GDM1 (cell line): ENCODE data around the gene P2RY8.
"Not testable (repeated sequence)": the region's sequence is repeated elsewhere in the genome, so short reads cannot be mapped to it uniquely, and the experiment has no call there.

Experiments
- DNase-seq: peaks from one replicate; lab custom pipeline; 2025; lab: John Stamatoyannopoulos, UW

The P2RY8 gene

GRCh38 chrX:1444561-1445500 is 92.2 kb downstream of the P2RY8 start:
- no peak for DNase-seq

DNA sequence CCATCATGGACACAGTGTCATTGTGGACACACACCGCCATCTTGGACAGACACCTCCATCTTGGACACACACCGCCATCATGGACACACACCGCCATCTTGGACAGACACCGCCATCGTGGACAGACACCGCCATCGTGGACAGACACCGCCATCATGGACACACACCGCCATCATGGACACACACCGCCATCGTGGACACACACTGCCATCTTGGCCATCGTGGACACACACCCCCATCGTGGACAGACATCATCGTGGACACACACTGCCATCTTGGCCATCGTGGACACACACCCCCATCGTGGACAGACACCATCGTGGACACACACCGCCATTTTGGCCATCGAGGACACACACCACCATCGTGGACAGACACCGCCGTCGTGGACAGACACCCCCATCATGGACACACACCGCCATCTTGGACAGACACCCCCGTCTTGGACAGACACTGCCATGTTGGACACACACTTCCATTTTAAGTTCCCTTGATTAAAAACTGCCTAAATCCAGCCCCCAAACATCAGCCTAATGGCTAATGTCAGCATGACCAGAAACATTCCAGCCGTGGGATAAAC is 93.4 kb downstream of the P2RY8 start:
- no peak for DNase-seq

- no peak for DNase-seq
Observed at GRCh38 chrX:1442724-1443367, 94.1 kb downstream of the P2RY8 start.

GRCh38 chrX:1442016-1442665 is 94.8 kb downstream of the P2RY8 start:
- no peak for DNase-seq

- DNase-seq, result no peak
Observed at GRCh38 chrX:1440506-1440905, 96.5 kb downstream of the P2RY8 start.

GRCh38 chrX:1435241-1435895 is 101.6 kb downstream of the P2RY8 start:
- DNase-seq, result no peak

- DNase-seq, result no peak
Observed at GRCh38 chrX:1434871-1435240, 102.1 kb downstream of the P2RY8 start.

DNA sequence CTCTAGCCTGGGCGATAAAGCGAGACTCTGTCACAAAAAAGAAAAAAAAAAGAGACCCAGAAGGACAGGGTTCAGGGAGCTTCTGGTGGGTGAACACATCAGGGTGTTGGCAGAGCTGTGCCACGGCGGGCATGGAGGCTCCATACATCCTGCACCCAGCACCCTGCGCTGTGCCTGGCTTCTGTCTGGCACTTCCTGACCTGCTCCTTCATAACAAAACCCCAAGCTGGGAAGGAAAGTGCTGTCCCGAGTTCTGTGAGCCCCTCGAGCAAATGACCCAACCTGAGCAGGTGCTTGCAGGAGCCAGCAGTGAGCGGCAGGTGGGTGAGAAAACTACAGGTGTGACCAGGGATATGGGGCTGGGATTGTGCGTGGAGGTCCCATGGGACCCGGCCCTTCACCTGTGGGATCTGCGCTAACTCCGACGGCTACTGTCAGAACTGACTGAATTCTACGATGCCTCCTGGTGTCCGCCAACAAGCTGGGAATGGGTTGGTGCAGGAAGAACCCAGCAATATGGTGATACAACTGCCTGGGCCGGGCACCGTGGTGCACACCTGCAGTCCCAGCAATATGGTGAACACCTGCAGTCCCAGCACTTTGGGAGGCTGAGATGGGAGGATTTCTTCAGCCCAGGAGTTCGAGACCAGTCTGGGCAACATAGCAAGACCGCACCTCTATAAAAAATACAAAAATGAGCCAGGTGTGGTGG is 103.2 kb downstream of the P2RY8 start:
- no peak for DNase-seq

GRCh38 chrX:1430451-1430850 is 106.5 kb downstream of the P2RY8 start:
- DNase-seq, result no peak

GRCh38 chrX:1427756-1428155 is 109.2 kb downstream of the P2RY8 start:
- no peak for DNase-seq

DNA sequence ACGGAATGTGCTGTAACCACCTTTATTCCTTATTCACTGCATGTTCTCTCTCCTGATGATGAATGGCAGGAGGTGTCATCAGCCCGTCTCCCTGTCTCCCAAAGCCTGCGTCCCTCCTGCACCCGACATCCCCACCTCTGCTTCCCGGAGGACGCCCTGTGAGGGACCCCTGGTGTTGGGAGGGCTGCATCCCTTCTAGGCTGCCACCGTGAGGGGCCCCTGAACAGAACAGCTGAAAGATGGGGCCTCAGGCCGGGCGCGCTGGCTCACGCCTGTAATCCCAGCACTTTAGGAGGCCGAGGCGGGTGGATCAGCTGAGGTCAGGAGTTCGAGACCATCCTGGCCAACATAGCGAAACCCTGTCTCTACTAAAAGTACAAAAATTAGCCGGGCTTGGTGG is 110.7 kb downstream of the P2RY8 start:
- not testable (repeated sequence) for DNase-seq

GRCh38 chrX:1425381-1425780 is 111.6 kb downstream of the P2RY8 start:
- DNase-seq, result no peak

DNA sequence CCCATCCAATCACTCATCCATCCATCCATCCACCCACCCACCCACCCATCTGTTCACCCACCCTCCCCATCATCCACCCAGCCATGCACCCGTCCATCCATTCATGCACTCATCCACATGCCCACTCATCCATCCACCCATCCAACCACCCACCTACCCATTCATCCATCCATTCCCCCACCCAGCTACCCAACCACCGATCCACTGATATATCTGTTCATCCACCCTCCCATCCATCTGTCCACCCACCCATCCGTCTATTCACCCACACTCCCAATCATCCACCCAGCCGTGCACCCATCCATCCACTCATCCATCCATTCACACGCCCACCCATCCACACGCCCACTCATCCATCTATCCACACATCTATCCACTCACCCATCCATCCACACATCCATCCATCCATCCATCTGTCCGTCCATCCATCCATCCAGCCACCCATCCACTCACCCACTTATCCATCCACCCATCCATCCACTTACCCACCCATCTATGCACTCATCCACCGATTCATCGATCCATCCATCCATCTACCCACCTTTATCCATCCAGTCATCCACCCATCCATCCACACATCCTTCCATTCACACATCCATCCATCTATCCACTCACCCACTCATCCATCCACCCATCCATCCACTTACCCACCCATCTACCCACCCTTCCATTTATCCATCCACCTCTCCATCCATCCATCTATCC is 112.7 kb downstream of the P2RY8 start:
- no peak for DNase-seq

DNA sequence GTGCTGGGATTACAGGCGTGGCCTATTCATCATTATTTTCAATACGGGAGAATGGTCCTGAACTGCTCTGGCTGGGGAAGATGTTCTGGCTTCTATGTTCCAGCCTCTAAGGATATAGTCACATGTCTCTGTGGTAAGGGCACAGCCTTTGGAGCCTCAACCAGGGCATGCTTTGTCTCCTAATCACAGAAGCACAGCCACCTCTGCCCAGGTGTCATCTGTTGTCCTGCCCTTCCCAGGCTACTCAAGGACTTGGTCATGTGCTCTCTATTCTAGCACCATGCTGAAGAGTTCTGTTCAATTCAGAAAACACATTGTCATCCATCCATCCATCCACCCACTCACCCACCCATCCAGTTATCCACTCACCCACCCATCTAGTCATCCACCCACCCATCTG is 113.8 kb downstream of the P2RY8 start:
- DNase-seq, result no peak

- DNase-seq, result no peak
Observed at GRCh38 chrX:1422135-1422465, 114.9 kb downstream of the P2RY8 start.

GRCh38 chrX:1421433-1422134 is 115.4 kb downstream of the P2RY8 start:
- no peak for DNase-seq

DNA sequence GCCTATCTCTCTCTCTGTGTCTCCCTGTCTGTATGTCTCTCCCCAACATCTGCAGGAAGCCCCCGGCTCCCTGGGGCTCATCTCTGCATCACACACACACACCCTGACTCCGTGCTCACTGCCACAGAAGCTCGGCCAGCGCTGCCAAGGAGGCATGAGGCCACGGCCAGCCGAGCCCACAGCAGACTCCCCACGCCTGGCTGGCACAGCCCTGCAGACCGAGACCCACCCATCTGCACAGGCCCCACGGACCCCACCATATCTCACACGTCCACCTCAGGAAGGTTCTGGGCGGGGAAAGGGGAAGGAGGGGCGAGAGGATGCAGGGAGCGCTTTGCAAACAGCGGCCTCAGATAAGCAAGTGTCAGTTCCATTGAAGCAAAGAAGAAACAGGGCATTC is 116.6 kb downstream of the P2RY8 start:
- DNase-seq, result no peak

- DNase-seq, result no peak
Observed at GRCh38 chrX:1419545-1420355, 117.2 kb downstream of the P2RY8 start.

- DNase-seq, result no peak
Observed at GRCh38 chrX:1418901-1419544, 118.0 kb downstream of the P2RY8 start.
